Hematopoietic multipotent progenitor cell treated with erythropoietin and hydrocortisone succinate and interleukin-3 and kit ligand, for 17 days (in vitro differentiated cells): ENCODE data around the gene YPEL2.
A peak's percentile ranks its signal among the peaks of the same experiment; 100 is the strongest.

Experiments
- DNase-seq: peaks from one replicate; pipeline ENCODE4 v3.0.0-alpha.2; 2015; ENCODE audit warnings: low spot score

YPEL2 gene

GRCh38 chr17:59434429-59434828, 103.0 kb downstream of the YPEL2 start:
- DNase-seq, result no peak

GRCh38 chr17:59435238-59435637, 103.8 kb downstream of the YPEL2 start:
- DNase-seq, result no peak

- no peak for DNase-seq
These were observed 105.4 kb downstream of the YPEL2 start for GRCh38 chr17:59436900-59437299.

- DNase-seq, result no peak
These were observed 106.4 kb downstream of the YPEL2 start for GRCh38 chr17:59437791-59438281.

- no peak for DNase-seq
These were observed 107.8 kb downstream of the YPEL2 start for GRCh38 chr17:59439262-59439661.

- no peak for DNase-seq
These were observed 108.3 kb downstream of the YPEL2 start for GRCh38 chr17:59439741-59440211.

- DNase-seq, result peak; percentile 86
These were observed 109.5 kb downstream of the YPEL2 start for GRCh38 chr17:59440757-59441463.

- DNase-seq, result no peak
These were observed 110.1 kb downstream of the YPEL2 start for GRCh38 chr17:59441464-59442096.

- no peak for DNase-seq
These were observed 111.7 kb downstream of the YPEL2 start for GRCh38 chr17:59443106-59443505.
